ENCODE results near the gene RMC1.

DNA sequence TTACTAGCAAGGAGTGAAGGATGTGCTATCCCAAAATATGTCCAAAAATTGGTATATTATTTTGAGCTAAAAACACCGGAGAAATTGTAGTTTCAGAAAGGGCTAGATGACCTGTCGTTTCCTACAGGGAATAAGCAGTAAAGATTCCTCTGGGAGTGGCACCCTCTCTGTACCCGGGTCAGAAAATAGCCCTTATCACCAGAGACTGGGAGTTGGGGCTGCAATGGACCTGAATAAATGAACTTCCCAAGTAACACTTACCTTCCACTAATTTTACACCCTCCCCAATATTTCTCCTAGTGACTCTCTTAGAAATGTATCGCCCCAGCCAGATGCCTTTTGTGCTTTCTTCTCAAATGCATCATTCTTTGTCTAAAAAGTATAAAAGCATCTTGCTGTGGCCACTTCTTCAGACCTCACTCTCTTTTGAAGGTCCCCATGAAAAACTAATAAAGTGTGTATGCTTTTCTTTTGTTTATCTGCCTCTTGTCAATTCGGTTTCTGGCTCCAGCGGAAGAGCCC lies 734 bp upstream of the RMC1 start:
- TF ChIP-seq EZH2 (optimal IDR thresholded peaks at IDR 0.05; ENCODE audit: low read depth, low read length) (no peak), EZH2phosphoT487 (IDR thresholded peaks at IDR 0.05; ENCODE audit: low read length) (no peak)

All from MM.1S (cell line).